NCI-H2171 (cell line): Measurements from ENCODE around the gene BCL6B.
A peak's percentile ranks its signal among the peaks of the same experiment; 100 is the strongest.
"Not testable (repeated sequence)": the region's sequence is repeated elsewhere in the genome, so short reads cannot be mapped to it uniquely, and the experiment has no call there.

ENCODE experiments used
- DNase-seq: peaks from one replicate; lab custom pipeline; 2025; lab: John Stamatoyannopoulos, UW

The BCL6B gene

DNA sequence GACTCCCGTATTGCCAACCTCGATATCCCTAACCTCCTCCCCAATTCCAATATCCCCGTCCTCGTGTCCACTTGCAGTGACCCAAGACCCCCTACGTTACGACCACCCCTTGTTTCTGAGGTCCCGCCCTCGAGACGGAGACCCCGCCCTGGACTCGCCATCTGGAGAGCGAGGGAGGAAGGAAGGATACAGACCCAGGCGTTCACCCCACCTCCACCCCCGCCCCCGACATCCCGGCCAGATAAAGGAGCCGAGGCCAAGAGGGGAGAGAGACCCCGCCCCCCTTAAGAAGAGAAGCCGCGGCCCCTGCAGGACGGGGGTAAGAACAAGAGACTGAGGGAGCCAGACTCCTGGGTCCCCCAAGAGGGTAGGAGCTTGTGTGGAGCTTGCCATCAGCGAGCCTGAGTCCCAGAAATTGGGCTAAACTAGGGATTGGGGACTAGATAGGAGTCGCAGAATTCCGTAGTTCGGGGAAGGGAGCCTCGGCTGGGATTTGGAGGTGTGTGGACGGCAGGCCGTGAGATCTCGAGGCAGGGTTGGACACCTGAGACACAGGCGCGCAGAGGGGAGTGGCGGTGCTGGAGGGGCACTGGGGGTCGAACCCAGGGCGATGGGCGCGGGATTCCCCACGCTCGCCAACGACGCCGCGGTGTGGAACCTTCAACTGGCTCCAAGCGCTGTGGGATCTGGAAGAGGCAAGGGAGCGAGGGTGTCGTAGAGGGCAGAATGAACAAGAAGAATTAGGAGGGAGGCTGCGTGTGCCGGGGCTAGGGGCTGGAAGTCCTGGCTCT, at the start of gene BCL6B:
TSS of gene BCL6B (plus strand) at position 270 of the 791 bp plus-strand sequence. CDS start 622 bp downstream, outside the sequence.
- DNase-seq: no peak

DNA sequence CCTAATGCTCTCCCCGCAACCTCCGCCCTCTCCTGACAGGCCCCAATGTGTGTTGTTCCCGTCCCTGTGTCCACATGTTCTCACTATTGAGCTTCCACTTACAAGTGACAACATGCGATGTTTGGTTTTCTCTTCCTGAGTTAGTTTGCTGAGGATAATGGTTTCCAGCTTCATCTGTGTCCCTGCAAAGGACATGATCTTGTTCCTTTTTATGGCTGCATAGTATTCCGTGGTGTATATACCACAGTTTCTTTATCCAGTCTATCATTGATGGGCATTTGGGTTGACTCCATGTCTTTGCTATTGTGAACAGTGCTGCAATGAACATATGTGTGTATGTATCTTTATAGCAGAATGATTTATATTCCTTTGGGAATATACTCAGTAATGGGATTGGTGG, 43.4 kb upstream of the BCL6B start:
- DNase-seq: not testable (repeated sequence)

GRCh38 chr17:6981426-6981825, 41.4 kb upstream of the BCL6B start:
- DNase-seq: no peak

- no peak for DNase-seq
Measured at GRCh38 chr17:6985266-6985665, 37.6 kb upstream of the BCL6B start.

GRCh38 chr17:6986676-6987075, 36.2 kb upstream of the BCL6B start:
- DNase-seq: no peak

GRCh38 chr17:6989779-6990178, 33.1 kb upstream of the BCL6B start:
- no peak for DNase-seq

DNA sequence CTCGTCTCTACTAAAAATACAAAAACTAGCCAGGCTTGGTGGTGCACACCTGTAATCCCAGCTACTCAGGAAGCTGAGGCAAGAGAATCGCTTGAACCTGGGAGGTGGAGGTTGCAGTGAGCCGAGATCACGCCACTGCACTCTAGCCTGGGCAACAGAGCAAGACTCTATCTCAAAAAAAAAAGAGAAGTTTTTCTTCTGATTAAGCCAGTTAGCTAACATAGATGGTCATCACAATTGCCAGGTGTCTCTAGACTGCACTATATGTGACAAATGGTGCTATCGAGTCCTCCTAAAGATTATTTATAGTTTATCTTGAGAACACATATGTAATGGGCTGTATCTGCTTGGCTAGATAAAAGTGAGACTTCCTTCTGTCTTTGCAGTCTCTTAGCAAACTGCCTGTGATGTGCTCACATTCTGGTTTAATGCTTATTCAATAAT, 29.2 kb upstream of the BCL6B start:
- not testable (repeated sequence) for DNase-seq

- no peak for DNase-seq
Measured at GRCh38 chr17:6994118-6994598, 28.7 kb upstream of the BCL6B start.

DNA sequence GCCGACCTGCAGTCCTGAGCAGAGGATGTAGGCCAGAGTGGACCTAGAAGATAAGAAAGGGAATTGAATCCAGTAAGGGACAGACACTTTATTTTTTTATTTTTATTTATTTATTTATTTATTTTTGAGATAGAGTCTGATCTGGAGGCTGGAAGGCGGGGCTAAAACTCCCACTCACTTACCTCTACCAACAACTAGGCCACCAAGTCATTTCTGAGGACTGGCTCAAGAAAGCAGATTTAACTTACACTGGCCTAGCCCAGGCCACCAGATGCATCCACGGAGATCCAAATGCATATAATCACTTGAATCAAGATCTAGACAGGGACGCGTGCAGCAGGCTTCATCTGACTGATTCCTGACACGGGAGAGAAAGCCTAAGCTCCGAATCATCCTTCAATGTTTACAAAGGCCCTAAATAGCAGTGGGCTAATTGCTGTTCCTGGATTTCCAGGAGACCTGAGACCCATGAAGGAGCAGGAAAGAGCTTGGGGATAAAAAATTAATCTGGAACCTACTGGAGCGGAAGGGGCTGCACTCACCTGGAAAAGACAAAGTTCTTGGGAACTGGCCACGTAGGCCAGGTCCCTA, 28.1 kb upstream of the BCL6B start:
- no peak for DNase-seq

- DNase-seq: no peak
Measured at GRCh38 chr17:6995500-6996255, 27.2 kb upstream of the BCL6B start, which contains the start of gene ALOX12. Gene ALOX12 (plus strand): TSS chr17:6996049. CDS start chr17:6996118, 69 bp downstream.

- no peak for DNase-seq
Measured at GRCh38 chr17:6996256-6997011, 26.4 kb upstream of the BCL6B start.

DNA sequence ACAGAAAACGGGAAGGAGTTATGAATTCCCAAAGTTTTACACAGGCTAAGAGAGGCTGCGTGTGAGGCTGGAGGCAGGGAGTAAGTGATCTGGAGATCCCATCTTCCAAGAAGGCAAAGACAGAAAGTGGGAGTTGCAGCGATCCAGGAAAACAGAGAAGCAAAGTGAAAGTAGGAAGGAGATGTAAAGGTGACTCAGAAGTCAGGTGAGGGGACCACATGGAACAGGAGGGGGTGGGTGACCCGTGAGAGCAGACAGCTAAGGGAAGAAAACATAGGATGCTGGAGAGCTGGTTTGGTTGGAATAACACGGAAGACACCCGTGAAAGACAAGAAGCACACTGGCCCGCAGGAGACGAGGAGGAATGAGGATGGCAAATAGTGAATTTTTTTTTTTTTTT, 25.7 kb upstream of the BCL6B start:
- no peak for DNase-seq

GRCh38 chr17:6998855-6999508, 23.9 kb upstream of the BCL6B start:
- DNase-seq: no peak

GRCh38 chr17:7001318-7001961, 21.4 kb upstream of the BCL6B start:
- DNase-seq: no peak

DNA sequence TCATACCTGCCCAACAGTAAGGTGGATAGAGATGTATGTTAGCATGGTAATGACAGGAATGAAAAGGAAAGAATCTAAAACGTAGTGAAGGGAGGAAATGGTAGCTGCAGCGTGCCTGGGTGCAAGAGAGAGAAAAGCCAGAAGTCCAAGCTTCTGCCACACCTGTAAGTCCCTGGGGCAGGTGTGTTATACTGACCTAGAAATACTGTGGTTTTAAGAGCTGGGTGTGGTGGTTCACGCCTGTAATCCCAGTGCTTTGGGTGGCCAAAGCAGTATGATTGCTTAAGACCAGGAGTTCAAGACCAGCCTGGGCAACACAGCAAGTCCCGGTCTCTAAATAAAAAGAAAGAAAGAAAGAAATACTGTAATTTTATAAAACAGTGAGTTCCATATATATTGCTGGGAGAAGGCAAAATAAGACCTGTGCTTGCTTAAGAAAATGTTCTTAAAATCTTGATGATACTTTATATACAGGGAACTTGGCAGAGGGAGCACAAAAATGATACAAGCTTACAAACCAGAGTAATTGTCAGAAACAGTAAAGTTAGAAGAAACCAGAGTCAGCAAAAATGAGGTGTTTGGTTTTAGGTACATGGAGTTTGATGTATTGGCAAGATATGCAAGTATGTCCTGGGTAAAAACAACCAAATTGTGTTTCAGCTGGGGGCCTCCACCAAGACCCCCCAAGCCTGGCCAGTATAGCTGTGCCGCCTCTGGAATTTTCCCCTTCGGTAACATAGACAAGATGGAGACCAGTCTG, 20.4 kb upstream of the BCL6B start:
- no peak for DNase-seq

GRCh38 chr17:7003745-7004144, 19.1 kb upstream of the BCL6B start:
- no peak for DNase-seq

DNA sequence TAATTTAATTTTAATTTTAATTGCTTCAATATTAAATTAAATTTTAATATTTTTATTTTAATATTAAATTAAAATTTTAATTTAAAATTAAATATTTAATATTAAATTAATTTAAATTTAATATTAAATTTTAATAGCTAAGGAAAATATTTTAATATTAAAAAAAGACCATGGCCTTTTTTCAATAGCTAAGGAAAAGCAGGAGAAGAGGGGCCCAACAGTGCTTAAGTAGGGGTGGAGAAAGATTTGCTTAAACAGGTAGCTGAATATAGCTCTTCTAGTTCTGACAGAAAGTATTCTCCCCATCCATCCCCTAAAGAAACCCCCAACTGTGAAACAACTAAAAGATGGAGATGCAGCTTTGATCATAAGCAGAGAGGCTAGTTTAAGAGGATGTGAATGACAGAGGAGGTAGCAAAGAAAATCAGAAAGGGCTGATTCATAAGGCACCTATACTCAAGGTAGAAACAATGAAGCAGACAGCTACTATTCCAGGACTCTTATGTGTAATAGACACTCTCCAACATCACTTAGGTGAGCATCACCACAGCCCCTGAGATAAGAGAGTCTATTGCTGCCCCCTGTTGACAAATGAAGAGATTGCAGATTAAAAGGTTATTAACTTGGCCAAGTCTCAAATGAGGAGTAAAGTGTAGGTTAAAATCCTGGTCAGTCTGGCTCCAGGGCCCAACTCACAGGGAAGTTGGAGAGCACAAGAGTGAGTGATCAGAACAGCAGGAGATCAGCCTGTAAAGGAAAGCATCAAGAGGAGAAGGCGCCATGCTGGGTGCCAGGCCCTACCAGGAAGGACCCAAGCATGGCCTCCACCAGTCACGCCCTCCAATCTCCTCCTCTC, 18.2 kb upstream of the BCL6B start:
- peak; percentile 31 for DNase-seq

GRCh38 chr17:7005716-7006115, 17.1 kb upstream of the BCL6B start:
- no peak for DNase-seq

DNA sequence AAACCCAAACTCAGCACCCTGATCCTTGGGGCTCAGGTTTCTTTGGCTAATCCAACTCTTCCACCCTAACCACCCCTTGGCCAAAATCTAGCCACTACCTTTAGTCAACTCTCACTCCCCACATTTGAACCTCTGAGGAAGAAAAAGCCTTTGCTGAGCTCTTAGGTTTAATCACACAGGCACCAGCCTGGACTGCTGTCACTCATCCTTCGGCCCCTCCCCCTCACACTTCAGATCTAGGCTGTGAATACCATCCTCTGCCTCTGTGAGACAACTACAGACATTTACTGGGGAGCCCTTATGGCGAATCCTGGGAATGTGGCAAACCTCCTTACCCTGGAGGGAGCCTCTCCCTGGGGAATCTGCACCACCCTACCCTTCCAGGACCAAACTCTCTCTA, 15.7 kb upstream of the BCL6B start:
- DNase-seq: no peak
